Peyer's patch (tissue), 4 donors: ENCODE data around the gene GABBR2.

ENCODE experiments used
- POLR2A ChIP-seq, 2 donors: fragments of 450-650 bp; IDR thresholded peaks; one replicate each; pipeline ENCODE4 v1.5.1; 2017; ENCODE audit warnings: antibody characterized with exemption in 2 of 2, mild to moderate bottlenecking in 2 of 2, moderate library complexity in 2 of 2
- TF ChIP-seq, protein P1 (sequence below), 6 experiments: fragments of 450-650 bp in 4 of 6; fragments of 200-600 bp in 2 of 6; sonication (generic) in 1 of 6; IDR thresholded peaks; one replicate each; pipeline ENCODE4 v1.5.1; 2017 to 2019; ENCODE audit warnings: antibody characterized with exemption in 6 of 6, mild to moderate bottlenecking in 3 of 6, moderate library complexity in 1 of 6

GRCh38 chr9:98502976-98503325 lies 205.8 kb downstream of the GABBR2 start:
- no peak for TF ChIP-seq POLR2A (IDR thresholded peaks at IDR 0.05)
- TF ChIP-seq, protein P1, sequence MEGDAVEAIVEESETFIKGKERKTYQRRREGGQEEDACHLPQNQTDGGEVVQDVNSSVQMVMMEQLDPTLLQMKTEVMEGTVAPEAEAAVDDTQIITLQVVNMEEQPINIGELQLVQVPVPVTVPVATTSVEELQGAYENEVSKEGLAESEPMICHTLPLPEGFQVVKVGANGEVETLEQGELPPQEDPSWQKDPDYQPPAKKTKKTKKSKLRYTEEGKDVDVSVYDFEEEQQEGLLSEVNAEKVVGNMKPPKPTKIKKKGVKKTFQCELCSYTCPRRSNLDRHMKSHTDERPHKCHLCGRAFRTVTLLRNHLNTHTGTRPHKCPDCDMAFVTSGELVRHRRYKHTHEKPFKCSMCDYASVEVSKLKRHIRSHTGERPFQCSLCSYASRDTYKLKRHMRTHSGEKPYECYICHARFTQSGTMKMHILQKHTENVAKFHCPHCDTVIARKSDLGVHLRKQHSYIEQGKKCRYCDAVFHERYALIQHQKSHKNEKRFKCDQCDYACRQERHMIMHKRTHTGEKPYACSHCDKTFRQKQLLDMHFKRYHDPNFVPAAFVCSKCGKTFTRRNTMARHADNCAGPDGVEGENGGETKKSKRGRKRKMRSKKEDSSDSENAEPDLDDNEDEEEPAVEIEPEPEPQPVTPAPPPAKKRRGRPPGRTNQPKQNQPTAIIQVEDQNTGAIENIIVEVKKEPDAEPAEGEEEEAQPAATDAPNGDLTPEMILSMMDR (IDR thresholded peaks at IDR 0.05), result no peak
